ENCODE data around the gene TP73.

Gene TP73

DNA sequence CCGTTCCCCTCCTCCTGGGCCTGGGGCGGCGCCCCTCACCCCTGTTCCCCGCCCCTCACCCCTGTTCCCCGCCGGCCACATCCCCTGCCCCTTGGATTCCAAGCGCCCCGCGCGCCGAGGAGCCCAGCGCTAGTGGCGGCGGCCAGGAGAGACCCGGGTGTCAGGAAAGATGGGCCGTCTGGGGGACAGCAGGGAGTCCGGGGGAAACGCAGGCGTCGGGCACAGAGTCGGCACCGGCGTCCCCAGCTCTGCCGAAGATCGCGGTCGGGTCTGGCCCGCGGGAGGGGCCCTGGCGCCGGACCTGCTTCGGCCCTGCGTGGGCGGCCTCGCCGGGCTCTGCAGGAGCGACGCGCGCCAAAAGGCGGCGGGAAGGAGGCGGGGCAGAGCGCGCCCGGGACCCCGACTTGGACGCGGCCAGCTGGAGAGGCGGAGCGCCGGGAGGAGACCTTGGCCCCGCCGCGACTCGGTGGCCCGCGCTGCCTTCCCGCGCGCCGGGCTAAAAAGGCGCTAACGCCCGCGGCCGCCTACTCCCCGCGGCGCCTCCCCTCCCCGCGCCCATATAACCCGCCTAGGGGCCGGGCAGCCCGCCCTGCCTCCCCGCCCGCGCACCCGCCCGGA, at the start of gene TP73:
TP73 (plus strand) TSS at position 587 of the 618 bp plus-strand sequence. CDS start 29,850 bp downstream, outside the sequence.
- DNase-seq = no peak

DNA sequence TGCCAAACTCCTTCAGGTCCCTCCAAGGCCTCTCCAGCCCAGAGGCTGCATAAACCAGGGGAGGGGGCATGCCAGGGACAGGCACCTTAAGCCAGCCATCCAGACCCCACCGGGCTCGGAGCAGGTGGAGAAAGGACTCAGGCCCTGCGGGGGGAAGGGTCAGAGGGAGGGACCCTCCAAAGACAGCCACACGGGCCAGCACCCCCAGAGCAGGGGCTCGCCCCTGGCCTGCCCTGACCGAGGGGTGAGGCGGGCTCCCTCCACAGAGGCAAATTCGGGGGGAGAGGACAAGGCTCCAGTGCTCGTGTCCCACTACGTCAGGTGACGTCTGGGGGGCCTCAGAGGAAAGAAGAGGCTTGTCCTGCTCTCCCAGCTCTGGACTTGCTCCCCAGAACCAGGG, 49.2 kb upstream of the TP73 start:
- DNase-seq = no peak

DNA sequence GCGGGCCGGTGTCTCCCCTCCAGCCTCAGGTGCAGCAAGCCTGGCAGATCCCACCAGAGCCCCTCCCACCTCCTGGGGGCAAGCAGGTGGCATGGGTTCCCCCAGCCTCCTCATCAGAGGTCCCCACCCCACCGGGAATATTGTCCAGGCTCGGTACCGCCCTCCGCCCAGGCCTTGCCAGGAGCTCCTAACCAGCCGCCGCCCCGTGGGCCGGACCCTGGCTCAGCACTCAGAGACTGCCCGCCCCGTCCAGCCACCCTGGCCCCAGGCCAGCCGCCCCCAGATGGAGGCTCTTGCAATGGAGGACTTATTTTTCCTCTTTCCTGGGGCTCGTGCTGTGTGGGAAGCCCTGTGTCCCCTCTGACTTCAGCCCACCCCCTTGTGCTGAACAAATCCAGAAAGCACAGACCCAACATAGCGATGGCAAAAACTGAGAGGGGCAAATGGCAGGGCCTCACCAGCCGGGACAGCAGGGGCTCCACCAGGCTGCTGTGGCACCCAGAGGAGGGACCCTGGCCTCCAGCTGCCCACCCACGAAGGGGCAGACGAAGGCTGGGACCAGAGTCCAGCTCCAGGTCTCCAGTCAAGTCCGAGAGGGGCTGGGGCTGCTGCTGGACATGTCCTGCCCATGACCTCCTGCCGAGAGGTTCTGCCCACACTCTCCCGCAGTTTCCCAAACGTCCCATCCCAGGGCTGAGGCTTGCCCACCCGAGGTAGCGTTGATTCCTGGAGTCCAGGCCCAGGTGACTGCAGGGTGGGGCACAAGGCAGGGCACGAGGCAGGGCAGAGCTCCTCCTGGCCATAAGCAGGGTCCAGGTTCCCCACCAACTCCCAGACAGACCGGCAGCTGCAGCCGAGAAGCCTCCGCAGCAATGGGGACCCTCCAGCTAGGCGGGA, 48.5 kb upstream of the TP73 start:
- no peak for DNase-seq

DNA sequence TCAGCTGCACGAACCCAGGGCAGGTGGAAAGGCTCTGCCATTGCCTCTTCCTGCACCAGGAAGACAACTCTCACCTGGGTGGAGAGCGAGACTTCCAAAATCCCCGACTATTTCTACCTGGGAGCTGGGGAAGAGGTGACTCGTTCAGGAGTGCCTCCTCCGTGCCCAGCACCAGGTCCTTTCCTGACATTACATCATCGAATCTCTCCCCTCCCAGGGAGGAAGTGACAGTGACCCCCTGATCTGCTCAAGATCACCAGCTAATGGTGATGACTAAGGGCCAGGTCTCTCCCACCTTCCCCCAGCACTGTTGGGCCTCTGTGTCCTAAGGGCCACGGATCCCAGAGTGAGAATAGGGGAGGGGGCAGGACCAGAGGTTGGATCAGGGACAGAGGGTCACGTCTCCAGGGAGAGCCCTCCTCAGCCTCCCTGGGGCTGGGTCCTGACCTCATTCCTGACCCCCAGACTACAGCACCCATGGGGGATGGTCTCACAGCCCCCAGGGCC, 47.8 kb upstream of the TP73 start:
- no peak for DNase-seq

DNA sequence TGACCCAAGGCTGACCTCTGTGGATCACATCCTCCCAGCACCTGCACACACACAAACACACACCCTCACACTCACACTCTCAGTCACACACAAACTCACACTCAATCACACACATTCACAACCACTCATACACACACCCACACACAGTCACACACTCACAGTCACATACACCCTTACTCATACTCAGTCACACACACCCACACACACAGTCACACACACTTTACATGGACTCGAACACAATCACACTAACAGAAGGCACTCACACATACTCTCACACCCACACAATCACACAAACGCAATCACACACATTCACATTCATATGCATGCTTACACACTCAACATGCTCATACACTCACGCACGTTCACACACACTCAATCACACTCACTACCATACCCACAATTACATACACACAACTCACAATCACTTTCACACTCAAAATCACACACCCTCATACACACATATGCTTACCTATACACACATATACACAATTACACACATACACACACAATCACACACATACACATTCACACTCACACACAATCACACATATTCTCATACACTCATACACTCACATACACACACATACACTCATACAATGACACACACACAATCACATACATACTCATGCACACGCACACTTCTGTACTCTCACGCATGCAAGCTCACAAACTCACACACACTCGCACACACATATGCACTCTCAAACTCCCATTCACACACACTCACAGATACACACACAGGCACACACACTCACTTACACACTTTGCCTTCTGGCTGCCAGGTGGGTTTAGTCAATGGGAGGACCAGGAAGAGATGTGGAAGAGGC, 47.1 kb upstream of the TP73 start:
- no peak for DNase-seq

DNA sequence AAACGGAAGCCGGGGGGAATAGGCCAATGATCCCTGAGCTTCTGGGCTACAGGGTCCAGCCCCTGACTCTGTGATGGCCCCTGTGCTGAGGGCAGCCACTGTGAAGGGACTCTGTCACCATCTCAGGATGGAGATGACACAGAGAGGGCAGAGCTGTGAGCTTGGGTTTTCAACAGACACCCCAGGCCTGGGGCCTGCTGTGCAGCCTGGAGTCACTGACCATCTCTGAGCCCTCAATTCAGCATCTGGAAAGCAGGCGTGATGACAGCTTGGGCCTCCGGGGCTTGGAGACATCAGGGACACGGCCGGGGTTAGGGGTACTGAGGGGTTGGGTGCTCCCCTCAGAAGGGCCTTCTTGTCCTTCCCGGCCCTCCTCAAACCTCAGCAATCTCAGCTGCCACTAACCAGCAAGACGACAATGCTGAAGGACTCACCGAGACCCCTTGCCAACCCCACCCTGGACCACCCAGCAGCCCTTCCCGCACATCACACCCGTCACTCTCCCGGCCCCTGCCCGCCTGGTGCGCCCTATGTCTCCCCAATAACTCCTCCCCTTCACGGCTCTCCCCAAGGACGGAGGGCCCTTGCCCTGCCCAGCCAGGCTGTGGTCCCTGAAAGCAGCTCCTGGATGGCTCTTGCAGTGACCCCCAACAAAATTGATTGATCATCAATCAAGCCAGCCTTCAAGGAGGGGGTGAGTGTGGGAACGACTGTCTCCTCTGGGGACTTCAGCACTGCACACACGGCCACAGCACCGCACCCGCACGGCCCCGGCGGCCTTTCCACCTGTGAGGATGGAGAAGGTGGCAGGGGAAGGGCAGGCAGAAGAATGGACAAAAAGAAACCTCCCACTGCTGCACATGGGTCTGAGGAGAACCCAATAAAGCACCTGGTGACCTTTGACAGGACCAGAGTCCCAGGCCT, 45.3 kb upstream of the TP73 start:
- no peak for DNase-seq

DNA sequence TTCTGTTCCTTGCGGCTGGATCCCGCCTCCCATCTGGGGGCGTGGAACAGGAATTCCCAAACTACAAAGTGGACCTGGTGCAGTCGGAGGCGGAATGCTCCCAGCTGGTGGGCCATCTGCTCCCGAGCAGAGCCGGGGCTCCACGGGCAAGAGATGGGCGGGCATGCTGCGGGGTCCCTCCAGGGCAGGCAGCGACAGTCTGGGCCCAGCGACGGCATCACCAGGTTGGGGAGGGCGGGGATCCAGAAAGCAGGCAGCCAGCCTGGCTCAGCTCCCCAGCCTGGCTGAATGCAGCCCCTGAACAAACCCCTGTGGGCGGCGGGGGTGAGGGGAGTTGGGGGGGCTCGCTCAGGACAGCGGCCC, 44.6 kb upstream of the TP73 start:
- DNase-seq = no peak

DNA sequence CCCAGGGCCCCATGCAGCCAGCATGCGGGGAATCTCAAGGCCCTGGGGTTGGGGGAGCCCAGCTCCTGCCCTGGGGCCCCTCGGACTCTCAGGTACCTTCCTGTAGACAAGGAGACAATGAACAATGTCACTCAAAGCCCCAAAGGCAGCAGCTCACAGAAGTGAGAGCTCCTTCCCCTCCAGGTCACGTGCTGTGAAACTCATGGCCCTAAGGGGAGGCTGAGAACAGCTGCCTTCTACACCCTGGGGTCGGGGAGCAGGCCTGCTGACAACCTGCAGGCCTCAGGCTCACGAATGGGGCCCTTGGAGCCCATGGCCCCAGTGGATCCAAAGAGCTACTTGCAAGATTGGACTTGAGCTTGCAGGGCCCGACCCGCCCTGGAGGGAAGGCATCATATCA, 44.2 kb upstream of the TP73 start:
- no peak for DNase-seq

DNA sequence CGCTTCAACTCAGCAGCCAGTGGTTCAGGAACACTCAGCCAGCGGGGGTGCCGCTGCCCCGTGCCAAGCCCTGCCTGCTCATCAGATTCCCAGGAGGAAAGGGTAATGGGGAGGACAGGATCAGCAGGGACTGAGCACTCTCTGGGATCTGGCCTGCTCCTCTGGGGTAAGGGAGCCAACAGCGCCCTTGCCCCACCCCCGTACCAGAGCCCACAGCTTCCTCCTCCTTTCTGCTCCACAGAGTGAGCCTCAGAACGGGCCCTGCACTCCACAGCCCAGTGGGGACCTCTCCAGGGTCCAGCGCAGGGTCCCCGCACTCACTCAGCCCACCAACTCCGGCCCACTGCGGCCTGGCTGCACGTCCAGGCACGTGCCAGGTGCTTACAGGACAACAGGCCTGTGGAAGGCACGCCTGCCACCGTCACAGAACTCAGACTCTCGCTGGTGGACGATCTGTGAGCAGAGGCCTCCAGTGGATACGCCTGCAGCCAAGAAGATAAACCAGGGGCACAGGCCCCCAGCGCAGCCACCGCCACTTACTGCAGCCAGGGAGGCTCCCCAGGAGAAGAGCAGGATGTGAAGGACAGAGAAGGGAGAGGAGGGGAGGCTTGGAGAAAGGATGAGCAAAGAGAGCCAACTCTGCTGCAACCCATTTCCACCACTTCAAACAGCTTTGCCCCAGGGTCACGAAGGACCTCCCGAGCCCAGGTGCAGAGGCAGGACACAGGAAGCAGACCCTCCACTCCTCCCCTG, 43.1 kb upstream of the TP73 start:
- peak; percentile 61 to 63 for DNase-seq

DNA sequence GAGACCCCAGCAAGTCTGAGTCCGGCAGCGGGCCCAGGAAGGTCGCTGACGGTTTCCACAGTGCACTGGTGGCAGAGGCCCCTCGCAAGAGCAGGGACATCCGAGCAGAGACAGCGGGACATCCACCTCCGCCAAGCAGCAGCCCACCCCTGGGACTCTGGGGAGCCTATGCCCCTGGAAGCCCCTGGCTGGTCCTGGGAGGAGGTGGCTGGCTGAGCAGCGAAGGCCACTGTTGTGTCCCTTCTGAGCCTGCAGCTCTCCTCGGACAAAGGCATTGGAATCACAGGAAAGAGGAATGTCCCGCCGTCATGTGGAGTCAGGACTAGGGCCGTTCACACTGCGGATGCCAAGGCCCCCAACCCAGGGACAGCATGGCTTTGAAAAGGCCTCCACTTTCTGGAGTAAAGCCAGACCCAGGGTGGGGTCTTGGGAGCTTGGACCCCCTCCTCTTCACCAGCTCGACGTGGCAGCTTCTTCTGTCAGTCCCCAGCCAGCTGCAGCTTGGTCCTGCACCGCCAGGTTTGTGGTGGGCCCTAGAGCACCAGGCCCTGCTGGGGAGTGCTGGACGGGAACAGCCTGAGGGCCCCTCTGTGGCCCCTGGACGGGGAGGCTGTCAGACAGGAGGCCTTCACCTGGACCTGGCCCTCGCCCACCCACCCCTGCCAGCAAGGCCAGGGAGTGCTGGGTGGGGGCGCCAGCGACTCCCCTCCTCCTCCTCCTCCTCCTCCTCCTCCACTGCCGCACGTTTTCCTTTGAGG, 42.4 kb upstream of the TP73 start:
- DNase-seq = no peak

DNA sequence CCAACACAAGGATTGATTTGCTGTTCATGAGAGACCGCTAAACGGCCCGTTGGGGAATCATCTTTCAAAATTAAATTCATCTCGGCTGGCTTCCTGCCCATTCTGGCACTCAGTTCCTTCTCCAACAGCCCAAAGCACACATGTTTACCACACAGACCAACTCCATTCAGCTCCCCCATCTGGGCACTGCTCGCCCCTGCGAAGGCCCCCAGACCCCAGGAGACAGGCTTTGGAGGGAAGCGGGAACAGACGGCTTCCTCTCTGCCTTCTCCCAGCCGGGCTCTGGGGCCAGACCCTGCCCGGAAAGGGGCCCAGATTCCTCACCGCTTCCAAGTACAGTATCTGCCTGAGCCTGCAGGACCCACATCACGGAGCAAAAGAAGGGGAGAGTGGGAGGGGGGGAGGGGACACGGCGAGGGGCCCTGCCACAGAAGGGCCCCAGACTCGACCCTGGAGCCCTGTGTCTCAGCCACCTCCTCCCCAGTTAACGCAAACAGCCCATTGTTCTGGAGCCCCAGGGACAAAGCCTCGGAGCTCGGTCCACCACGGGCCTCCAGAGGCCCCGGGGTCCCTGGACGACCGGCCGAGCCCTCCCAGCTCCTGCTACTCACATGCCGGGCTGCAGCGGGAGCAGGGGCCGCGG, 41.7 kb upstream of the TP73 start:
- peak; percentile 63 to 75 for DNase-seq

DNA sequence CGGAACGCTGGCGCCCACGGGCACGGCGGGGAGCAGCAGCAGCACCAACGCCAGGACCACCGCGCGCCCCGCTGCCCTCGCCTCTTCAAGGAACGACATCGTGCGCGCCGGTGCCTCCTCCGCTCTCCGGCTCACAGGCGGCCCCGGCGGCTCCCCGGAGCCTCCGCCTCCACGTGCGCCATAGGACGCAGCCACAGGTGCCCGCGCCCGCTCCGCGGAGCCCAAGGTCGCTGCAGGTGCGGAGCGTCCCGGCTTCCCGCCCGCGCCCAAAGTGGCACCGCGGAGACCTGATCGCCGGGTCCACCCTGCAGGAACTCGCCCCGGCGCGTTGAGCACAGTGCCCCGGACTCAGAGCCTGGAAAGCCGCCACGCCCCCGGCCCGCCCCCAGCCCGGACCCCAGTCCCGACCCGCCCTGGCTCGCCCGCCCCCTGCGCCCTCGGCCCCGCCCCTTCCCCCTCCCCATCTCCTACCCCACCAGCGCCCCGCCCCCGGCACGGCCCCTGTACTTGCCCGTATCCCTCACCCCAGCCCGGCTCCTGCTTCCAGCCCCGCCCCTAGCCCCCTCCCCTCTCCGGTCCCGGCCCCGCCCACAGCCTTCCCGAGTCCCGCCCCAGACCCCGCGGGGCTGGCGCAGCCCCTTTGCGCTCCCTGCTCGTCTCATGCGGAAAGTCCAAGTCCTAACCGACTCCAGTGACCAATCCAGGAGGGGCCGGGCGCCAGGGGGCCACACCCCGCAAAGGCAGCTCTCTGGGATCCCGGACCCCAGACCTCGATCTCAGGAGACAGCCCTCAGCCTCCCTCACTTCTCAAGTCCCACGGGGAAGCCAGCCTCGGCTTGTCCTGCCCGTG, 40.9 kb upstream of the TP73 start, which contains the start of gene MEGF6:
MEGF6 (minus strand) TSS at position 339 of the 850 bp plus-strand sequence; CDS start at position 99, 240 bp downstream.
- peak; percentile 87 to 91 for DNase-seq

DNA sequence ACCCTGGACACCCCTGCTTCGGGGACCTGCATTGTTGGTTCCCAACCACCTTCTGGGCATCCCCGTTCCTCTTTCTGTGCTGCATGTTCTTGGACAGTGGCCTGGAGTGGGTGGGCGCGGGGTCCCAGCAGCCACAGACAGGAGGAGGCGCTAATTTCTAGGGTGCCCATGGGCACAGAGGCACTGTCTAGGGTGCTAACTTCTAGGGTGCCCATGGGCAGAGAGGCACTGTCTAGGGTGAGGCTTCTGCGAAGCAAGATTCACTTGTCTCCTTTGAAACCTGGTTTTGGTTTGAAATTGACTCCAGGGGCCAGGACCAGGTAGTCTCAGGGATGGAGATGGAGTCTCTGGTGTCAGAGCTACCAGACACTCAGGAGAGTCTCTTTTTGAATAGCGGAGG, 40.2 kb upstream of the TP73 start:
- DNase-seq = peak in 1 of 2 experiments; percentile 11

DNA sequence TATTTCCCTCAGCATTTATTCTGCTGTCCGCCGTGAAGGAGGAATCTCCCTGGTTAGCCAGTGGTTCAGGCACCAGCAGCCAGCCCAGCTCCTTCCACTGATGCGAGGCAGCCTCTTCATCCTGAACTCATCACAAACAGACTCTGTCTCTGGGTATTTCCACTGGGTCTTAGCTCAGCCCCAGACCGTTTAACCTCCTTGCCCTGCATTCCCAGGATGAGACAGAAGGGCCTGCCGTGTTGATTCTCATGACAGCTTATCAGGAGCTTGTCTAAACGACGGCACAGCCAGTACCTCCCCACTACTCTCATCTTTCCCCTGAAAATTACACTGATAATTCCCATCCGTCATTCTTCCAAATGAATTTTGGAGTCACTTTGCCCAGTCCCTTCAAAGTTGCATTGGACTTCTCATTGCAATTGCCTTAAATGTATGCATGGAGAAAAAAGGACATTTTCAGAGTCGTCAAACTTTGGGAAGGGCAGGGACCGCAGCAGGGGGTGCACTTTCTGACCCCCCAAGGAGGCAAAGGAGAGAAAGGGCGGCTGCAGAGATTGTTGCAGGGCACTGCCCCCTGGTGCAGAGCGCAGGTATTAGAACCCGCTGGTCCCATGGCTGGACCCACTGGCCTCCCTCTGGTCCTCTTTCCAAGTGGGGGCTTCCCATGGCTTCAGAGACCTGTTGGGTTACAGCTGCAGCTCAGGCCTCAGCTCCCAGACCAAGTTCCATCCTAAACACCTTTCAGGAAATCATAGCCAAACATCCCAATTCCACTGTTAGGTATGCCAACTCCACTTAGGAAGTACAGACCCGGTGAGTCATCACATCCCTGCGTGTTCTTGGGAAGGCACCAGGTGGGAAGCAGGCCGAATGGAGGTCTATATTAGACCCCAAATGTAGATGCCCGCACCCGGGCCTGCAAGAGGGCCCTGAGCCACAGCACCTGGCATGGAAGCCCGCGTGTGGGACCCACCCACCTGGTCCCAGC, 37.3 kb upstream of the TP73 start:
- DNase-seq = peak; percentile 19 to 21

DNA sequence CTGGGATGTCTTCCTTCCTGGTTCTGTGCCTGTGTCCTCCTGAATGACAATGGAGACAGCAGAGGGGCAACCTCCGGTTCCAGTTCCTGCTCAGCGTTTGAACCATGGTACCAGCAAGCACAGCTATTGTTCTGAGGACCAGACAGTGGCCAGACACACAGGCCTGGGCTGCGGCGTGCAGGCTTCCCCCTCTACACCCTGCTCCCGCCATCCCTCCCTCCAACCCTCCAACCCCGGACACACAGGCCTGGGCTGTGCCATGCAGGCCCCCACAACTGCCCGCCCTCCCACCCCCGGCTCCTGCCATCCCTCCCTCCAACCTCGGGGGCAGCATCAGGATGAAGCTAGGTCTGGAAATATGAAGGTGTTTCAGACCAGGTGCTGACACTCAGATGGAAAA, 35.5 kb upstream of the TP73 start:
- no peak for DNase-seq

DNA sequence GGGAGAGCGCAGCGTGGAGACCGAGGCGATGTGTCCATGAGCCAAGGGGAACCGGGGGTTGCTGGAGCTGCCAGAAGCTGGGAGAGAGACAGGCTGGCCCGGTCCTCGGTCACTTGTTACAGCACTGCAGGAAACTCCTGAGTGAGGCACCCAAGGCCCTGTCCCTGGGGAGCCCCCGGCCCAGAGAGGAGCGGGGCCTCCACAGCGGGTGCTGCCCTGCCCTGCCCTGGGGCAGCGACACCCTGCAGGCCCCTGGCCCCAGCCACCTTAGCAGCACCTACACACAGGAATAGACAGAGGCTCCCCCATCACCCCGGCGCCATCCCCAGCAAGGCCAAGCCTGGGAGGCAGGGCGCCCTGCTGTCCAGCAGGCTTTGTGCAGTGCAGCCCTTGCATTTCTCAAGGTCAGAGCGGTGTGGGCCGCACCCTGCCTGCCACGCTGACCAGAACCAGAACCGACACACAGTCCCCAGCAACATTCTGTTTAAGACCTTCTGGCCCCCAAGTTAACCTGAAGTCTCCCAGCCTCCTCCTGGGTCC, 34.4 kb upstream of the TP73 start:
- DNase-seq = no peak

DNA sequence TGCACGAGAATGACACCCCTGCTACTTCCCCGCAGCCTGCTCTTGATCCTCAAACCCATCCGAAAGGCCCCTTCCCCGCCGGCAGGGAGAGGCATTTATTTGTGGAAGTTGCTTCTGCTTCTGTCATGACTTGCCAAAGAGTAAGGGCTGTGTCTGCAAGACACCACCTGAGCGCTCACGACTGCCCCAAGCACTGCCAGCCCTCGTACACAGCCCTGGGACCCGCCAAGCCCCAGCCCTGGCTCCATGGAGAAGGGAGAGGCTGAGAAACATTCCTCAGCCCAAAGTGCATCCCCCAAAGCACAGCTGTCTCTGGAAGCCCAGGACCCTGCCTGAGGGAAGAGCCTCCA, 33.8 kb upstream of the TP73 start:
- no peak for DNase-seq

All from Kasumi-1 (cell line).